Liver (tissue), 9 donors: ENCODE results near the gene EVC. TPM values are rescaled to one million over a fixed set of nuclear protein-coding genes. Genes with fewer than 3 reads are reported as not detected.

ENCODE experiments used
- DNase-seq: peaks from one replicate; pipeline ENCODE4 v3.0.0-alpha.2; 2017; ENCODE audit warnings: low spot score
- H3K27ac ChIP-seq, 2 donors: one replicate each; pipeline ENCODE4 v1.7.0; 2013; ENCODE audit warnings: inconsistent platforms in 2 of 2, low read length in 2 of 2, control low read depth in 1 of 2, low read depth in 1 of 2, mild to moderate bottlenecking in 1 of 2
- H3K27me3 ChIP-seq, 4 donors: one replicate each; pipeline versions ENCODE4 v1.6.1 to v1.7.0; 2013; ENCODE audit warnings: low read length in 3 of 4, inconsistent platforms in 1 of 4, mild to moderate bottlenecking in 1 of 4, moderate library complexity in 1 of 4; ENCODE audit not compliant: control insufficient read depth in 4 of 4, insufficient read depth in 4 of 4
- H3K36me3 ChIP-seq, 4 donors: one replicate each; pipeline versions ENCODE4 v1.6.1 to v1.7.0; 2013; ENCODE audit warnings: low read length in 3 of 4, mild to moderate bottlenecking in 3 of 4, low read depth in 1 of 4, moderate library complexity in 1 of 4; ENCODE audit not compliant: control insufficient read depth in 4 of 4, insufficient read depth in 3 of 4
- H3K4me1 ChIP-seq, 4 donors: one replicate each; pipeline versions ENCODE4 v1.6.1 to v1.7.0; 2013; ENCODE audit warnings: low read length in 3 of 4, mild to moderate bottlenecking in 3 of 4, moderate library complexity in 1 of 4; ENCODE audit not compliant: control insufficient read depth in 4 of 4, insufficient read depth in 4 of 4
- H3K4me3 ChIP-seq, 3 donors: one replicate each; pipeline versions ENCODE4 v1.6.1 to v1.7.0; 2013; ENCODE audit warnings: low read length in 3 of 3, control low read depth in 1 of 3, low read depth in 1 of 3, mild to moderate bottlenecking in 1 of 3
- H3K9ac ChIP-seq, 2 donors: one replicate each; pipeline ENCODE4 v1.7.0; 2013; ENCODE audit warnings: low read length in 2 of 2, mild to moderate bottlenecking in 2 of 2, moderate library complexity in 2 of 2, control low read depth in 1 of 2, low read depth in 1 of 2
- H3K9me3 ChIP-seq, 4 donors: one replicate each; pipeline versions ENCODE4 v1.6.1 to v1.7.0; 2013; ENCODE audit warnings: low read length in 3 of 4; ENCODE audit not compliant: control insufficient read depth in 4 of 4
- ATF3 ChIP-seq: IDR thresholded peaks from 2 replicates; pipeline ENCODE4 v1.6.1; 2016; ENCODE audit warnings: antibody characterized with exemption
- CTCF ChIP-seq: fragments of 150-350 bp; IDR thresholded peaks from 2 replicates; pipeline ENCODE4 v1.5.1; 2017; ENCODE audit warnings: improper control_type of control experiment, low read depth, low read length; ENCODE audit not compliant: missing input control
- FOXA1 ChIP-seq: IDR thresholded peaks from 2 replicates; pipeline ENCODE4 v1.6.1; 2016; ENCODE audit warnings: antibody characterized with exemption
- FOXA2 ChIP-seq: IDR thresholded peaks from 2 replicates; pipeline ENCODE4 v1.6.1; 2016; ENCODE audit warnings: antibody characterized with exemption
- HNF4A ChIP-seq, 2 donors: conservative IDR thresholded peaks; 2 replicates each; pipeline ENCODE4 v1.6.1; 2016; ENCODE audit warnings: antibody characterized with exemption in 2 of 2, mild to moderate bottlenecking in 2 of 2
- HNF4G ChIP-seq: IDR thresholded peaks from 2 replicates; pipeline ENCODE4 v1.6.1; 2016; ENCODE audit warnings: antibody characterized with exemption
- JUND ChIP-seq, 2 donors: IDR thresholded peaks; 2 replicates each; pipeline ENCODE4 v1.6.1; 2016; ENCODE audit warnings: antibody characterized with exemption in 2 of 2
- MAX ChIP-seq: IDR thresholded peaks from 2 replicates; pipeline ENCODE4 v1.6.1; 2016; ENCODE audit warnings: antibody characterized with exemption
- RAD21 ChIP-seq, 2 donors: IDR thresholded peaks; 2 replicates each; pipeline ENCODE4 v1.6.1; 2016; ENCODE audit warnings: antibody characterized with exemption in 2 of 2, mild to moderate bottlenecking in 2 of 2
- REST ChIP-seq: IDR thresholded peaks from 2 replicates; pipeline ENCODE4 v1.6.1; 2016; ENCODE audit warnings: antibody characterized with exemption, mild to moderate bottlenecking
- RXRA ChIP-seq, 2 donors: IDR thresholded peaks; 2 replicates each; pipeline ENCODE4 v1.6.1; 2017 to 2018; ENCODE audit warnings: antibody characterized with exemption in 2 of 2, mild to moderate bottlenecking in 1 of 2
- SP1 ChIP-seq: IDR thresholded peaks from 2 replicates; pipeline ENCODE4 v1.6.1; 2018; ENCODE audit warnings: antibody characterized with exemption, mild to moderate bottlenecking
- TAF1 ChIP-seq: conservative IDR thresholded peaks from 2 replicates; pipeline ENCODE4 v1.6.1; 2016; ENCODE audit warnings: antibody characterized with exemption, mild to moderate bottlenecking
- YY1 ChIP-seq: IDR thresholded peaks from 2 replicates; pipeline ENCODE4 v1.6.1; 2016; ENCODE audit warnings: antibody characterized with exemption, mild to moderate bottlenecking
- ZBTB33 ChIP-seq: IDR thresholded peaks from 2 replicates; pipeline ENCODE4 v1.6.1; 2016; ENCODE audit warnings: antibody characterized with exemption
- WGBS: extraction: QIAGEN DNeasy Blood & Tissue Kit; methylation state at CpG from one replicate; pipeline ENCODE4 v1.1.7; 2013; 5-methylcytosine and 5-hydroxymethylcytosine counted together
- polyA plus RNA-seq, 2 donors: library from polyadenylated mRNA; stranded (reverse) in 1 of 2; unstranded in 1 of 2; fragments of 200-250 nt in 1 of 2; fragments of >200 nt in 1 of 2; fragmentation: Nextera tagmentation in 1 of 2; extraction: Ambion mirVana in 1 of 2; gene quantifications; one replicate each; pipeline versions ENCODE4 v1.2.1 to v1.2.3, GENCODE V29; 2013 to 2015
- total RNA-seq, 2 donors: library from RNA; depleted of rRNA; stranded (reverse); fragments of >200 nt; gene quantifications; one replicate each; pipeline ENCODE4 v1.2.3, GENCODE V29; 2014
- donor health status: healthy.
- donor health status: healthy.
- donor health status: healthy.
- donor health status: healthy.
- donor health status: healthy.

Gene EVC
- total and polyA plus RNA-seq, 4 donors = 0.76 to 10.9 (median 3.2) TPM

GRCh38 chr4:5753766-5754528, 42.9 kb downstream of the EVC start:
- H3K4me3 ChIP-seq = no peak overlapping the region
- H3K9me3 ChIP-seq = no peaks in the 10 kb centered on the region
- no peak for TF ChIP-seq RAD21 (IDR thresholded peaks at IDR 0.05)
- no peak for TF ChIP-seq ATF3
- TF ChIP-seq YY1 = no peak
- no peak for TF ChIP-seq MAX
- no peak for TF ChIP-seq TAF1
- TF ChIP-seq FOXA2 = no peak
- no peak for TF ChIP-seq FOXA1
- TF ChIP-seq REST = no peak
- TF ChIP-seq CTCF = no peak
- TF ChIP-seq ZBTB33 = no peak
- TF ChIP-seq HNF4G = no peak
- DNase-seq = no peak
- no peaks in the 10 kb centered on the region for H3K27me3 ChIP-seq
- peaks cover 0 to 32% (median under 1%) of the 10 kb centered on the region in 4 donors for H3K36me3 ChIP-seq
- H3K27ac ChIP-seq = no peak overlapping the region
- 79% methylated on average over 19 of the region's 19 CpGs for WGBS
- H3K9ac ChIP-seq = no peak overlapping the region
- H3K4me1 ChIP-seq = no peaks in the 10 kb centered on the region

- DNase-seq = no peak
- WGBS = 95% methylated on average over 8 of the region's 8 CpGs
- H3K9ac ChIP-seq = no peak overlapping the region
- no peak overlapping the region for H3K27ac ChIP-seq
- H3K4me1 ChIP-seq = no peaks in the 10 kb centered on the region
- no peak overlapping the region for H3K4me3 ChIP-seq
- H3K9me3 ChIP-seq = no peaks in the 10 kb centered on the region
- peaks cover 0 to 34% (median under 1%) of the 10 kb centered on the region in 4 donors for H3K36me3 ChIP-seq
- H3K27me3 ChIP-seq = no peaks in the 10 kb centered on the region
- TF ChIP-seq ATF3 (no peak), ZBTB33 (no peak), RAD21 (IDR thresholded peaks at IDR 0.05) (no peak), FOXA2 (no peak), HNF4G (no peak), RXRA (IDR thresholded peaks at IDR 0.05) (no peak), HNF4A (conservative IDR thresholded peaks at IDR 0.05) (no peak), FOXA1 (no peak), SP1 (no peak), YY1 (no peak), CTCF (no peak), JUND (IDR thresholded peaks at IDR 0.05) (no peak)
Observed at GRCh38 chr4:5754529-5754881, 43.5 kb downstream of the EVC start.
